IPS-18c (cell line): ENCODE results near the gene YTHDC1.
A peak's percentile ranks its signal among the peaks of the same experiment; 100 is the strongest.

Experiments used
- H3K4me3 ChIP-seq: 2 replicates; pipeline ENCODE4 v1.7.0; 2013; ENCODE audit warnings: low read depth, mild to moderate bottlenecking, low read length, moderate library complexity; ENCODE audit not compliant: insufficient read depth
- H3K9me3 ChIP-seq: one replicate; pipeline ENCODE4 v1.6.1; 2013; ENCODE audit warnings: mild to moderate bottlenecking, low read length, moderate library complexity; ENCODE audit not compliant: control insufficient read depth, insufficient read depth

YTHDC1 gene

GRCh38 chr4:68272380-68272779 lies 77.5 kb downstream of the YTHDC1 start:
- Histone ChIP-seq H3K9me3 (peaks cover 9% of the 10 kb centered on the region), H3K4me3 (peak overlapping the region; percentile 22; the same call in 1 of the 2 replicates)

- peaks cover 9% of the 10 kb centered on the region for H3K9me3 ChIP-seq
- H3K4me3 ChIP-seq = peak overlapping the region; percentile 22; the same call in 1 of the 2 replicates
Observed at GRCh38 chr4:68271851-68272357, 78.0 kb downstream of the YTHDC1 start.

- Histone ChIP-seq H3K4me3 (no peak overlapping the region), H3K9me3 (peaks cover 9% of the 10 kb centered on the region)
Observed at GRCh38 chr4:68267433-68267944, 82.4 kb downstream of the YTHDC1 start.

GRCh38 chr4:68264875-68265565 lies 84.9 kb downstream of the YTHDC1 start:
- Histone ChIP-seq H3K9me3 (peaks cover 3% of the 10 kb centered on the region), H3K4me3 (no peak overlapping the region)
